HL-60 (cell line): ENCODE results near the gene CXXC5.

Experiments
- DNase-seq, 2 experiments: peaks; one replicate each; pipeline ENCODE4 v3.0.0-alpha.2; 2010 to 2020; ENCODE audit warnings: low read depth in 1 of 2, low spot score in 1 of 2
- H3K27ac ChIP-seq: fragments of 250-450 bp; sonication (Bioruptor Pico); replicated peaks from 2 replicates; pipeline ENCODE4 v1.5.1; 2020; ENCODE audit warnings: mild to moderate bottlenecking, moderate library complexity
- H3K27me3 ChIP-seq: fragments of 250-450 bp; sonication (Bioruptor Pico); 2 replicates; pipeline ENCODE4 v1.5.1; 2021; ENCODE audit warnings: mild to moderate bottlenecking, moderate library complexity; ENCODE audit not compliant: insufficient read depth, poor library complexity, severe bottlenecking
- H3K4me3 ChIP-seq: replicated peaks from 2 replicates; pipeline ENCODE4 v1.5.1; 2011; ENCODE audit warnings: mild to moderate bottlenecking, control low read depth, low read length; ENCODE audit not compliant: insufficient read depth
- CTCF ChIP-seq: IDR thresholded peaks from one replicate; pipeline ENCODE4 v1.5.1; 2011; ENCODE audit warnings: low read length, control low read depth, inconsistent platforms; ENCODE audit not compliant: insufficient read depth
- GABPA ChIP-seq: IDR thresholded peaks from 2 replicates; pipeline ENCODE4 v1.6.1; 2012; ENCODE audit warnings: low read depth
- POLR2AphosphoS5 ChIP-seq: IDR thresholded peaks from 2 replicates; pipeline ENCODE4 v1.6.1; 2012; ENCODE audit warnings: low read depth
- SPI1 ChIP-seq: IDR thresholded peaks from 2 replicates; pipeline ENCODE4 v1.6.1; 2012; ENCODE audit warnings: low read depth, mild to moderate bottlenecking, borderline replicate concordance
- TF ChIP-seq, protein P1 (sequence below): IDR thresholded peaks from 2 replicates; pipeline ENCODE4 v1.6.1; 2012; ENCODE audit warnings: low read depth; ENCODE audit not compliant: insufficient replicate concordance

Gene CXXC5

GRCh38 chr5:139654871-139655491, 6.8 kb downstream of the CXXC5 start:
- no peak for TF ChIP-seq SPI1
- H3K27me3 ChIP-seq, result no peaks in the 10 kb centered on the region
- no peak overlapping the region for H3K27ac ChIP-seq
- DNase-seq, result no peak
- no peak overlapping the region for H3K4me3 ChIP-seq

GRCh38 chr5:139655727-139656271, 7.7 kb downstream of the CXXC5 start:
- no peaks in the 10 kb centered on the region for H3K27me3 ChIP-seq
- TF ChIP-seq, protein P1, sequence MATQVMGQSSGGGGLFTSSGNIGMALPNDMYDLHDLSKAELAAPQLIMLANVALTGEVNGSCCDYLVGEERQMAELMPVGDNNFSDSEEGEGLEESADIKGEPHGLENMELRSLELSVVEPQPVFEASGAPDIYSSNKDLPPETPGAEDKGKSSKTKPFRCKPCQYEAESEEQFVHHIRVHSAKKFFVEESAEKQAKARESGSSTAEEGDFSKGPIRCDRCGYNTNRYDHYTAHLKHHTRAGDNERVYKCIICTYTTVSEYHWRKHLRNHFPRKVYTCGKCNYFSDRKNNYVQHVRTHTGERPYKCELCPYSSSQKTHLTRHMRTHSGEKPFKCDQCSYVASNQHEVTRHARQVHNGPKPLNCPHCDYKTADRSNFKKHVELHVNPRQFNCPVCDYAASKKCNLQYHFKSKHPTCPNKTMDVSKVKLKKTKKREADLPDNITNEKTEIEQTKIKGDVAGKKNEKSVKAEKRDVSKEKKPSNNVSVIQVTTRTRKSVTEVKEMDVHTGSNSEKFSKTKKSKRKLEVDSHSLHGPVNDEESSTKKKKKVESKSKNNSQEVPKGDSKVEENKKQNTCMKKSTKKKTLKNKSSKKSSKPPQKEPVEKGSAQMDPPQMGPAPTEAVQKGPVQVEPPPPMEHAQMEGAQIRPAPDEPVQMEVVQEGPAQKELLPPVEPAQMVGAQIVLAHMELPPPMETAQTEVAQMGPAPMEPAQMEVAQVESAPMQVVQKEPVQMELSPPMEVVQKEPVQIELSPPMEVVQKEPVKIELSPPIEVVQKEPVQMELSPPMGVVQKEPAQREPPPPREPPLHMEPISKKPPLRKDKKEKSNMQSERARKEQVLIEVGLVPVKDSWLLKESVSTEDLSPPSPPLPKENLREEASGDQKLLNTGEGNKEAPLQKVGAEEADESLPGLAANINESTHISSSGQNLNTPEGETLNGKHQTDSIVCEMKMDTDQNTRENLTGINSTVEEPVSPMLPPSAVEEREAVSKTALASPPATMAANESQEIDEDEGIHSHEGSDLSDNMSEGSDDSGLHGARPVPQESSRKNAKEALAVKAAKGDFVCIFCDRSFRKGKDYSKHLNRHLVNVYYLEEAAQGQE, result no peak
- TF ChIP-seq CTCF (no peak), GABPA (no peak), SPI1 (no peak), POLR2AphosphoS5 (no peak)
- no peak overlapping the region for H3K4me3 ChIP-seq
- no peak for DNase-seq
- H3K27ac ChIP-seq, result no peak overlapping the region

DNA sequence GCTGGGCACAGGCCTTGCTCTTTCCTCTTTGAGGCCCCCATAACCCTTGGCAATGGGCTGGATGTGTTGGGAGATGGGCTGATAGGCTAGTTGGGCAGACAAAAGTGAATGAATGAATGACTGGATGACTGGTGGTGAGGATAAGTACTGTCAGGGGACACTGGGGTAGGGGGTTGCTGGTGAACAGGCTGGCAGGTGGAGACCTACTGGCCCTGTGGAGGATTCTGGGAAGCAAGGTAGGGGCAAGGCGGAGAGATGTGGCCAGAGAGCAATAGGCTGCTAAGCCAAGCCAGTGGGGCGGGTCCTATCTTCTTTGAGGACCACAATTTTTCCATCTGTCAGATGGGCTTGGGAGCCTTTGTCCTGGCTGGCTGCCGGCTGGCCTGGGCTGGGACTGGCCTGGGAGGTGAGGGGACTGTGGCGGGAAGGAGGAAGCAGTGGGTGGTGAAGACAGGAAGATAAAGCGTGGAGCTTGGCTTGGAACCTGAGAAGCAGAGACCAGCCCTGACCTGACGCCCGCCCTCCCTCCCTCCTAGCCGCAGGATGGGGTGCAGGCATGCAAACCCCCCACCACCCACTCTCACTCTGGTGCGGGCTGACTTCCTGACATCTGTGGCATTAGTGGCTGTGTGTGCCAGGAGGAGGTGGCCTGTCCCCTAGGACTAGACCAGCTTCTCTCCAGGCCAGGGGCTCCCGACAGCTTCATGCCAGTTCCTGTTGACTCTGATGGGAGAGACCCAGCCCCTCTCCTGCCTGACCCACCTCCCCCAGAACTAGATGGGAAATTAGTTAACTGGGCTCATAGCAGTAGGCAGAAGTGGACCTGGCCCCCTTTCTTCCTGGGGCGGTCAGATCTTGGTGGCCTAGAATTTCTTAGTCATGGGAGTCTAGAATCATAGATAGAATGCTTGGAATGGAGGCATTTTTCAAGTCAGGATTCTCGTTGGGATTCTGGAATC, 9.5 kb downstream of the CXXC5 start:
- TF ChIP-seq, protein P1, result no peak
- TF ChIP-seq POLR2AphosphoS5, result peak; percentile 40; the same call in 1 of the 2 replicates
- peak overlapping the region; percentile 92 for H3K27ac ChIP-seq

GRCh38 chr5:139658501-139658927, 10.4 kb downstream of the CXXC5 start:
- DNase-seq, result no peak
- no peak for TF ChIP-seq POLR2AphosphoS5

More for the DNA sequence above, 9.5 kb downstream of the CXXC5 start:
- peak in 1 of 2 experiments; percentile 60 for DNase-seq
- no peak overlapping the region for H3K4me3 ChIP-seq
- H3K27me3 ChIP-seq, result no peaks in the 10 kb centered on the region

GRCh38 chr5:139658928-139659667, 10.9 kb downstream of the CXXC5 start:
- TF ChIP-seq POLR2AphosphoS5, result no peak
- TF ChIP-seq GABPA, result no peak
- TF ChIP-seq, protein P1, result no peak
- no peak for TF ChIP-seq CTCF
- no peak for TF ChIP-seq SPI1
- no peak for DNase-seq
- Histone ChIP-seq H3K27me3 (no peaks in the 10 kb centered on the region), H3K27ac (peak overlapping the region; percentile 92), H3K4me3 (peak overlapping the region; percentile 9; the same call in 1 of the 2 replicates)

More at GRCh38 chr5:139658501-139658927, 10.4 kb downstream of the CXXC5 start:
- no peaks in the 10 kb centered on the region for H3K27me3 ChIP-seq
- H3K4me3 ChIP-seq, result no peak overlapping the region; the same call in 1 of the 2 replicates
- peak overlapping the region; percentile 92 for H3K27ac ChIP-seq
